Ishikawa (cell line): ENCODE results near the gene N4BP2L2.

Experiments
- CEBPB ChIP-seq: IDR thresholded peaks from 2 replicates; pipeline ENCODE4 v1.6.1; 2012
- CREB1 ChIP-seq: IDR thresholded peaks from 2 replicates; pipeline ENCODE4 v1.6.1; 2012; ENCODE audit warnings: low read depth
- EGR1 ChIP-seq: IDR thresholded peaks from 2 replicates; pipeline ENCODE4 v1.6.1; 2012
- EP300 ChIP-seq: IDR thresholded peaks from 2 replicates; pipeline ENCODE4 v1.6.1; 2012; ENCODE audit warnings: borderline replicate concordance
- FOXM1 ChIP-seq: IDR thresholded peaks from 2 replicates; pipeline ENCODE4 v1.6.1; 2012; ENCODE audit warnings: low read depth, borderline replicate concordance
- NFIC ChIP-seq: IDR thresholded peaks from 2 replicates; pipeline ENCODE4 v1.6.1; 2012
- RAD21 ChIP-seq: IDR thresholded peaks from 2 replicates; pipeline ENCODE4 v1.6.1; 2012; ENCODE audit warnings: low read depth
- TAF1 ChIP-seq: IDR thresholded peaks from 2 replicates; pipeline ENCODE4 v1.6.1; 2012; ENCODE audit warnings: low read depth, mild to moderate bottlenecking
- TCF12 ChIP-seq: IDR thresholded peaks from 2 replicates; pipeline ENCODE4 v1.6.1; 2012; ENCODE audit warnings: low read depth
- TEAD4 ChIP-seq: IDR thresholded peaks from 2 replicates; pipeline ENCODE4 v1.6.1; 2012
- YY1 ChIP-seq: IDR thresholded peaks from 2 replicates; pipeline ENCODE4 v1.6.1; 2012; ENCODE audit warnings: low read depth
- ZBTB7A ChIP-seq: IDR thresholded peaks from 2 replicates; pipeline ENCODE4 v1.6.1; 2012; ENCODE audit warnings: low read depth
- TF ChIP-seq, protein P1 (sequence below): IDR thresholded peaks from 2 replicates; pipeline ENCODE4 v1.6.1; 2012
- TF ChIP-seq, protein P2 (sequence below): IDR thresholded peaks from 2 replicates; pipeline ENCODE4 v1.6.1; 2012; ENCODE audit warnings: low read depth, mild to moderate bottlenecking
- TF ChIP-seq, protein P3 (sequence below): IDR thresholded peaks from 2 replicates; pipeline ENCODE4 v1.6.1; 2012

Gene N4BP2L2

DNA sequence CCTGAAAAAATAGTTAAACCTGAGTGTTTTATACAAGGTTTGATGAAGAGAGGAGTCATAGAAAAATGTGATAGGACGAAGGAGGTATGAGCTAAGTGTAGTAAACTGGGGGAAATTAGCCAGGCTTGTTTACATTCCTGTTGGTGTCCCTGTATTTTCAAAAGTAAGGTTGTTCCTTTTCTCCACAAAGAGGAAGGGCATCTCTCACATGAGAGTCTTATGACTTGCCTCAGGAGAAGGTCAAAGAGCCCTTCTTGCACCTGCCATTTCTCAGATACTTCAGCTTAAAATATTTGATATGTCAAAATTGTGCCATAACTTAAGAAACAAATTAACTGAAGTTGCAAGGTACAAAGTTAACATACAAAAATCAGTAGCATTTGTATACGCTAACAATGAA is 3.6 kb upstream of the N4BP2L2 start:
- TF ChIP-seq, protein P1, sequence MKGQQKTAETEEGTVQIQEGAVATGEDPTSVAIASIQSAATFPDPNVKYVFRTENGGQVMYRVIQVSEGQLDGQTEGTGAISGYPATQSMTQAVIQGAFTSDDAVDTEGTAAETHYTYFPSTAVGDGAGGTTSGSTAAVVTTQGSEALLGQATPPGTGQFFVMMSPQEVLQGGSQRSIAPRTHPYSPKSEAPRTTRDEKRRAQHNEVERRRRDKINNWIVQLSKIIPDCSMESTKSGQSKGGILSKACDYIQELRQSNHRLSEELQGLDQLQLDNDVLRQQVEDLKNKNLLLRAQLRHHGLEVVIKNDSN = no peak
- TF ChIP-seq CEBPB (no peak), EP300 (no peak), NFIC (no peak), ZBTB7A (no peak), FOXM1 (no peak), TEAD4 (no peak), CREB1 (no peak)
- TF ChIP-seq, protein P2, sequence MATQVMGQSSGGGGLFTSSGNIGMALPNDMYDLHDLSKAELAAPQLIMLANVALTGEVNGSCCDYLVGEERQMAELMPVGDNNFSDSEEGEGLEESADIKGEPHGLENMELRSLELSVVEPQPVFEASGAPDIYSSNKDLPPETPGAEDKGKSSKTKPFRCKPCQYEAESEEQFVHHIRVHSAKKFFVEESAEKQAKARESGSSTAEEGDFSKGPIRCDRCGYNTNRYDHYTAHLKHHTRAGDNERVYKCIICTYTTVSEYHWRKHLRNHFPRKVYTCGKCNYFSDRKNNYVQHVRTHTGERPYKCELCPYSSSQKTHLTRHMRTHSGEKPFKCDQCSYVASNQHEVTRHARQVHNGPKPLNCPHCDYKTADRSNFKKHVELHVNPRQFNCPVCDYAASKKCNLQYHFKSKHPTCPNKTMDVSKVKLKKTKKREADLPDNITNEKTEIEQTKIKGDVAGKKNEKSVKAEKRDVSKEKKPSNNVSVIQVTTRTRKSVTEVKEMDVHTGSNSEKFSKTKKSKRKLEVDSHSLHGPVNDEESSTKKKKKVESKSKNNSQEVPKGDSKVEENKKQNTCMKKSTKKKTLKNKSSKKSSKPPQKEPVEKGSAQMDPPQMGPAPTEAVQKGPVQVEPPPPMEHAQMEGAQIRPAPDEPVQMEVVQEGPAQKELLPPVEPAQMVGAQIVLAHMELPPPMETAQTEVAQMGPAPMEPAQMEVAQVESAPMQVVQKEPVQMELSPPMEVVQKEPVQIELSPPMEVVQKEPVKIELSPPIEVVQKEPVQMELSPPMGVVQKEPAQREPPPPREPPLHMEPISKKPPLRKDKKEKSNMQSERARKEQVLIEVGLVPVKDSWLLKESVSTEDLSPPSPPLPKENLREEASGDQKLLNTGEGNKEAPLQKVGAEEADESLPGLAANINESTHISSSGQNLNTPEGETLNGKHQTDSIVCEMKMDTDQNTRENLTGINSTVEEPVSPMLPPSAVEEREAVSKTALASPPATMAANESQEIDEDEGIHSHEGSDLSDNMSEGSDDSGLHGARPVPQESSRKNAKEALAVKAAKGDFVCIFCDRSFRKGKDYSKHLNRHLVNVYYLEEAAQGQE = no peak

DNA sequence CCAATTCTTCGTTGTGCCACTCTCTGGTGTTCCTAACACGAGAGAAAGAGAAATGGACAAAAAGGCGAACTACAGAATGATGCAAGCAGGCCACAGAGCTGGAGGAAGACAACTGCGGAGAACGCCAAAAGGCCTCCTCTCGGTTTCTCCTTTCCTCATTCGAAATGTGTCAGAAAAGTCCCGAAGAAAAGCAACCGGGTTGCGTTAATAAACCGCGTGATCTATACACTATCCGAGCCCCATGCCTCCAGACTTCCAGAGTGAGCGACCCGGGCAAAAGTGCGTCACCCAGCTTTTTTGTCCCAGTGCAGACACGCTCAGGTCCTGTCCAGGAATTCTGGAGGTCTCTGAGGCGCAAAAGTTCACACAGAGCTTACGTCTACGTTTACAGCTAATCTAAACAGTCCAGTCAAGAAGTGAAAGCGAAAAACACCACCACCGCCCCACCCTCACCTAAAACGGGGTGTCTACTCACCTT is 413 bp downstream of the N4BP2L2 start:
- TF ChIP-seq ZBTB7A = 0 out of 2 replicates have a peak, but pooled peaks have one; percentile 9
- TF ChIP-seq TCF12 = no peak

DNA sequence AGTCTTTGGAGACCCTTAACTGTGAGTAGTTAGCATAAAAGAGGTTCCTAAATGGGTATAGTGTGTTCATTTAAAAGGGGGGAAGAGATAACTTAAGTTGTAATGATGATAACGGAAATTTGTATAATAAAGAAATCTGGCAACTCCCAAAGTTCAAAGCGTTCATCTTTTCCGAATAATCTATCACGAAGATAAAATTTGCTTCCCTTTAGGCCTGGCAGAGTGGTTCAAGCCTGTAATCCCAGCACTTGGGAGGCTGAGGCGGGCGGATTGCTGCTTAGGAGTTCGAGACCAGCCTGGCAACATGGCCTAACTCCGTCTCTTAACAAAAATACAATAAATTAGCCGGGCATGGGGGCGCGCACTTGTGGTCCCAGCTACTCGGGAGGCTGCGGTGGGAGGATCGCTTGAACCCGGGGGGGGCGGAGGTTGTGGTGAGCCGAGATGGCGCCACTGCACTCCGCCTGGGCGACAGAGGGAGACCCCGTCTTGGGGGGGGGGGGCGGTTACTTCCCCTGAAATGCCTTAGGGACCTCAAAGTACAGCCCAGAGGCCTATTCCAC is 934 bp downstream of the N4BP2L2 start:
- no peak for TF ChIP-seq YY1
- no peak for TF ChIP-seq CEBPB
- TF ChIP-seq TAF1 = no peak
- no peak for TF ChIP-seq NFIC

DNA sequence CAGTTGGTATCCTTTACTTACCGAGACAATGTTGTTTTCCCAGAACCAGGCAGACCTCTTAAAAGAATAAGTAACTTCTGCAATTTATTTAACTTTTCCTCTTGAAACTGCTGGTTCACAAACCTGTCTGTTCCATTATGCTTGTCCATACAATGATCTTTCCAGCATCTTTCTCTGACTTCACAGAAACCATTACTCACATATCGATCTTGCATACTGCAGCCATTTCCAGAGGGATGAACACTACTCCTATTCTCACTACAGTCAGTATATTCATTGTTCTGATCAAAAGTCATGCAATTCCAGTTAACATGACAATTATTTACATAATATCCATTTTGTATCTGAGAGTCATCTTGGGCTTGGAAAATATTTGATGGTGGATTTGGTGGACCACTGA is 2.8 kb downstream of the N4BP2L2 start:
- no peak for TF ChIP-seq RAD21
- TF ChIP-seq, protein P2 = no peak
- TF ChIP-seq, protein P1 = no peak
- TF ChIP-seq, protein P3, sequence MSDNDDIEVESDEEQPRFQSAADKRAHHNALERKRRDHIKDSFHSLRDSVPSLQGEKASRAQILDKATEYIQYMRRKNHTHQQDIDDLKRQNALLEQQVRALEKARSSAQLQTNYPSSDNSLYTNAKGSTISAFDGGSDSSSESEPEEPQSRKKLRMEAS = no peak
- TF ChIP-seq CREB1 = no peak
- no peak for TF ChIP-seq TCF12
- TF ChIP-seq TEAD4 = no peak
- no peak for TF ChIP-seq EGR1

DNA sequence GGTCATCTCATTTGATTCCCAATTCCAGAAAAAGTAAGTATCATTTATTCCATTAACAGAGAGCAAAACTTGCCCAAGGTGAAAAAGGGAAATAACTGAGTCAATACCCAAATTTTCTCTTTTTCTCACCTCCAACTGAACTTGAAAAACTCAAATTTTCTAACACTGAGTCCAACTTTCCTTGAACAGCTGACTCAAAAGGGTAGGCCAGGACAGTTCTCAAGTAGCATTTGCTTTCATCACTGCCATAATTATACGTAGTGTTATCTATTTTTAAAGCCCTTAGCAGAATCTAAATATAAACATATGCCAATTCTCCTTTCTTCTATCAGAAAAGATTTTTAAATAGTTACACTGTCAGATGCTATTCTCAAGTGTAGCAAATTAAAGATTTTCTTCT is 3.5 kb downstream of the N4BP2L2 start:
- TF ChIP-seq NFIC (no peak), EGR1 (no peak)

DNA sequence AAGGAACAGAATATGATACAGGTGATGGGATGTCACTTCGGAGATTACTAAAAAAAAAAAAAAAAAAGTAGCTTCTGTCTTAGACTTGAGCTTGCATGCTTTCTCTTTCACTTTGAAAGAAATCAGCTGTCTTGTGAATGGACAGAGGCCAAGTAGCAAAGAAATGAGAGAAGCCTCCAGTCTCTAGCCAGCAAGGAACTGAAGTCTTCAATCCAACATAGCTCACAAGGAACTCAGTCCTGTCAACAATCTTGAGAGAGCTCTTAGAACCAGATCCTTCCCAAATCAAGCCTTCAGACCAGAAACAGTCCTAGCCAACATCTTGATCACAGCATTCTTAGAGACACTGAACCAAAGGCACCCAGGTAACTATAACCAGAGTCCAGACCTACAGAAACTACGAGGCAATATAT is 7.7 kb downstream of the N4BP2L2 start:
- TF ChIP-seq EP300 (no peak), TCF12 (no peak), TAF1 (no peak), TEAD4 (no peak), ZBTB7A (no peak), CEBPB (no peak), CREB1 (no peak), NFIC (no peak), EGR1 (no peak), FOXM1 (no peak)
- TF ChIP-seq, protein P2 = no peak
- TF ChIP-seq, protein P3 = no peak
